Ammon's horn (tissue), 1 donor: ENCODE data around the gene GRAMD1B.
"Not testable (repeated sequence)": the region's sequence is repeated elsewhere in the genome, so short reads cannot be mapped to it uniquely, and the experiment has no call there.

Experiments used
- DNase-seq: peaks from one replicate; pipeline ENCODE4 v3.0.0-alpha.2; 2016; ENCODE audit warnings: low spot score

GRAMD1B gene

GRCh38 chr11:123509737-123510578, 79.9 kb downstream of the GRAMD1B start:
- DNase-seq: peak; percentile 82

GRCh38 chr11:123510579-123510905, 80.5 kb downstream of the GRAMD1B start:
- no peak for DNase-seq

- DNase-seq: peak; percentile 95
These were observed 81.2 kb downstream of the GRAMD1B start for GRCh38 chr11:123511037-123511870.

DNA sequence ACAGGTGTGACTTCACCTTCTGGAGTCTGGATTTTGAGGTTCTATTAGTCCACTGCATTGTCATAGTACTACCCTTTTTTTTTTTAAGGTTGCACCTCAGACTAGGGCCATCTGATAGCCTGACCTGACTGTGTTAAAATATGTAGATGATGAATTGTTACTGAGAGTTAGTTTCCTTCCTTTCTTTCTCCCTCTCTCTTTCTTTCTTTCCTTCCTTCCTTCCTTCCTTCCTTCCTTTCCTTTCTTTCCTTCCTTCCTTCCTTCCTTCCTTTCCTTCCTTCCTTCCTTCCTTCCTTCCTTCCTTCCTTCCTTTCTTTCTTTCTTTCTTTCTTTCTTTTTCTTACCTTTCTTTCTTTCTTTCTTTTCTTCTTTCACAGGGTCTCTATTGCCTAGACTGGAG, 83.2 kb downstream of the GRAMD1B start:
- not testable (repeated sequence) for DNase-seq

DNA sequence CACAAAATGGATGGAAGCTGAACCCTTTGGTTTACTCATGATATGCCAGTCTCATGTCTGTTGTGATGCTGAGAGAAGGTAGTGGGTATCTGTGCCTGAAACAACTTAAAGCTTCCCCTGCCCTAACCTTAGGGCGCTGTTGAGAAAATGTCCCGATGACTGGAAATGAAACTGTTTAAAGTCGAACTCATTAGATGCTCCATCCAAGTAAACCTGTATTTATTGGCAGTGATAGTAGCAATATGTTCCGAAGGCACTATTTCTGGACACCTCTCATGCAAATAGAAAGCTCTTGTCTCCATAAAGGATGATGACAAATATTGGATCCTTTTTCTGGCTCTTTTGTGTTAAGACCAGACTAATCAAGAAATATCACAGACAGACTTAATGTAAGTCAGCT, 86.2 kb downstream of the GRAMD1B start:
- no peak for DNase-seq

GRCh38 chr11:123517559-123518364, 87.7 kb downstream of the GRAMD1B start:
- no peak for DNase-seq

DNA sequence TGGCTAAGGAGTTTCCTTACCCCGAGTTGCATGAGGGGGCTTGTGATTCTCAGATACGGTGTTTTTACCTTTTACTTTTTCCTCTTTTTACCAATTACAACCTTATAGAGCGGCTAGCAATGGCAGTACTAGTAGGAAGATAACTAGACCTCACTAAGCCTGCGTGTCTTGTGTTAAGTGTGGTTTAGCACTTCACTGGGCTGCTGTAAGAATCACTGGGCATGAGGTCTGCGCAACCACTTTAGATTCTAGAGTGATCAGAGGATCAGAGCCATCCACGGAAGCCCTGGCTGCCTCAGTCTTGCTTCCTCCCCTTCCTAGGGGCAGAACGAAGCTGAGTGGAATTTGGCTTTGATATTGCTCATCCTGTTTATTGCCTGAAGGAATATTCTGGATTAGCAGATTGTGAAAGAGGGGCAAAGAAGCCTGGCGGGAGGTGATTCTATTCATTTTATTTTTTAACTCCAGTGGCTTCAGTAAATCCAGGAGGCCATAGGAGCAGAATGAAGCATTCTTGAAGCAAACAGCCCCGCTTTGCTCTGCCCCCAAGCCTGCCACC, 88.5 kb downstream of the GRAMD1B start:
- no peak for DNase-seq

GRCh38 chr11:123519055-123519796, 89.2 kb downstream of the GRAMD1B start:
- DNase-seq: no peak

GRCh38 chr11:123519797-123520193, 89.7 kb downstream of the GRAMD1B start:
- DNase-seq: no peak

DNA sequence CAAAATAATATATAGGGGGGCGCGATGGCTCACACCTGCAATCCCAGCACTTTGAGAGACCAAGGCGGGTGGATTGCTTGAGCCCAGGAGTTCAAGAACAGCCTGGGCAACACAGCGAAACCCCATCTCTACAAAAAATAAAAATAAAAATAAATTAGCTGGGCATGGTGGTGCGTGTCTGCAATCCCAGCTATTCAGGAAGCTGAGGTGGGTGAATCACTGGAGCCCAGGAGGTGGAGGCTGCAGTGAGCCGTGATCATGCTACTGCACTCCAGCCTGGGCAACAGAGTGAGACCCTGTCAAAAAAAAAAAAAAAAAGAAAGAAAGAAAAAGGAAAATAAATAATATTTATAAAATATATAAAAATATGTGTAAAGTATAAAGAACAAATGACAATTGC, 90.4 kb downstream of the GRAMD1B start:
- DNase-seq: not testable (repeated sequence)

DNA sequence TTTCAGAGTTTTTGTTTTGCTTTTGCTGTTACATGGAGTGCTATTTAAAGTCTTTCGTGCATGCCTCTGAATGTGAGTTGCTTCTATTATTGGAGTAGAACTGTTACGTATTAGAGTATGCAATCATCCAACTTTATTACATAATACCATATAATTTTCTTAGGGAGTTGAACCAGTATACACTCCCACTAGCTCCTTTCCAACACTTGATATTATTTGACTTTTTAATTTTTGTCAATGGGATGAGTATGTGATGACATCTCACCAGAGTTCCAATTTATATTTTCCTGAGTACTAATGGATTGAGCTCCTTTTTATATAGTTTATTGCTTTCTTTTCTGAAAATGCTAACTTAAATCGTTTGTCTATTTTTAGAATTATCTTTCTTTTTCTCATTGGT, 90.9 kb downstream of the GRAMD1B start:
- no peak for DNase-seq

- no peak for DNase-seq
These were observed 91.9 kb downstream of the GRAMD1B start for GRCh38 chr11:123521930-123522329.

DNA sequence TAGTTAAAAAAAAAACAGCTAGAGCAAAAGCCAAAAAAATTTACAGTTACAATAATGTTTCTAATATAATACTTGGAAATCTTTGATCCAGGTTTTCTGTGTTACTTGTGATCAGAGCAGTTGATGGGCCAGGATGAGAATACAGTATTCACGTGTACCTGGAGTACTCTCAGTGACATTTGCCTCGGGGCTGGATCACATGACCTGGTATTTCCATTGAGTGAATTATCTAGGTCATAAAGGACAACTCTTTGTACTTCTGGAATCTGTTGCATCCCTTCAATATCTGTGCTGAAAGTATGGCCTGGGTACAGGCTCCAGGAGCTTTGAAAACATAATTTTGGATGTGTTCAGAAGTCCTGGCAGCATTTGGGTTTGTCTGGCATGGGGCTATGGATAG, 93.5 kb downstream of the GRAMD1B start:
- DNase-seq: no peak

GRCh38 chr11:123525097-123525496, 95.0 kb downstream of the GRAMD1B start:
- DNase-seq: no peak

DNA sequence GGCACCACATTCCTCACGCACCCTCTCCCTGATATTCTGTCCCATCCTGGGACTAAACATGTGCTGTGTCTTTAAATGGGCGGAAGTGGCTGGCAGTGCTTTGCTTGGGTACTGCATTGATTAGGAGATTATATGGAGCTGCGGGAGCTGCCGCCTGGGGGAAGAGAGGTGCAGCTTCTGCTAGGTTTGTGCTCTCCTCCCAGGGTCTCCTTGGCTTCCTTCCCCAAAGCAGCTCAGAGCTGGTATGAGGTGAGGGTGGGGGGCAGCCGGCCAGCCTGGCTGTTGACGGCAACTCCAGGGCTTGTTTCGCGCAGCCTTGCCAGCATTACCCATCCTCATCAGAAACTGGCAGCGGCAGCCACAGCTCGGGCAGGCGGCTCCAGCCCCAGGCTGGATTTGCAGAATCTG, 95.4 kb downstream of the GRAMD1B start:
- peak; percentile 64 for DNase-seq

DNA sequence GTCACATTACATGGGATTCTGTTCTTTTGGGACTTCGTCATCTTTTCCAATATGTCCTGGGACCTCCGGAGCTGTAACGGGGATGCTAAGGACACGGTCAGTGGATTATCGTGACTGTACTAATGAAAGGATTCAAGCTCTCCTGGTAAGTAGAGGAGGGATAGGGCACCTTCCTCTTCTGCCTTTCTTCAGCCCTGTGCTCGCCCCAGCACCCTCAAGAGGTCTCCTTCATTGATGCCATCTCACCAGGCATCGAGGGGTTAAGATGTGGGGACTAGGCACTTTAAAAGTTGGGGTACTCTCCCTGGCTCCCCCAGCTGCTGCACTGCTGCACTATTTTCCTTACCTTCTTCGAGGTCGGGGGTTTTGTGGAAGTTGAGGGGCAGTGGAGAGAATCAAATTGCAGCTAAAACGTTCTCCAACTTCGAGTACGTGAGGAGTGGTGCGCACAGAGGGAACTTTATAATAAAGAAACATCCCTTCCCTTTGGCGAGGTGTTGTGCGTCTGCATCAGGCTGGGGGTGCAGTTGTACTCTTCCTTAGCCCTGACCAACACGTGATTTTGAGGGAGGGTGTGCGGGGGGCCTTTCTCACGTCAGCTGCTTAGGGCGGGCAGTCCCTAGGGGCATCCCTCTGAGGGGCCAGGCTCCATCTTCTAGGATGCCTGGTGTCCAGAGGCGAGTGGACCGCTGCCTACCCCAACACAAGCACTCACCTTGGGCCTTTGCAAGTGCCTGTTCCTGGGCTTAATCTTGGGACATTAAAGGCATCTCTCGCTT, 96.1 kb downstream of the GRAMD1B start:
- DNase-seq: peak; percentile 62

DNA sequence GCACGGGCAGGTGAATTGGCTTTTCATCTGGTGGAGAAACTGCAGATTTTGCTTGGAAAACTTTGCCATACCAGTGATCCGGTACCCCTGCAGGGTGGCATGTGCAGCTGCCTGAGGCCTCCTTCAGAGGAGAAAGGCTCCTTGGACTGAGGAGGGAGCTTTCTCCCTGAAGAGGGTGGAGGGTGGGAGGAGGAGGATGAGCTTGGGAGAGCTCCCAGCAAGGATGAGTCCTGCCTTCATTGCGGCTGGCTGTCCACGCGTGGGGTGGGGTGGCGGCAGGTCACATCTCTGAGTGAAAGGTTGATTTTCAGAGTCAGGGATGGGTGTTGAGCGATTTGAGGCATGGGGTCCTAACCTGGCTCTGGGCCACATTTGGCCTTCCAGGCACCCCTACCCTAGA, 96.8 kb downstream of the GRAMD1B start:
- DNase-seq: no peak

GRCh38 chr11:123527526-123527925, 97.5 kb downstream of the GRAMD1B start:
- no peak for DNase-seq

DNA sequence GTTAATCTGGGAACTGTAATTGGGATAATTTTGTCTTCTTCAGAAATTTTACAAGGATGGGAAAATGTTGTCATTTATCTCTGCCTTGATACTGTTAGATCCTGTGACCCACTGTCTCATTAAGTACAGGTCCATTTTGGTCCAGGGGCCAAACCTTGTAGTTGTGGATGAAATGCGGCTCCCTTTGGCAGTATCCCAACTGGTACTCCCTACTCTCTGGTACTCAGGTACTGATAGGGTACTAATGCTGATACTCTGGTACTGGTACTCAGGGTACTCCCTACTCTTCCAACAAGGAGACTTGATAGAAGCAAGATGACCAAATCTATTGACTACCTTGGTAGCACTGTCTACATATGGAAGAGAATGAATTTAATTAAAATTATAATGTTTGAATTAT, 97.9 kb downstream of the GRAMD1B start:
- no peak for DNase-seq

GRCh38 chr11:123531325-123531724, 101.3 kb downstream of the GRAMD1B start:
- no peak for DNase-seq

DNA sequence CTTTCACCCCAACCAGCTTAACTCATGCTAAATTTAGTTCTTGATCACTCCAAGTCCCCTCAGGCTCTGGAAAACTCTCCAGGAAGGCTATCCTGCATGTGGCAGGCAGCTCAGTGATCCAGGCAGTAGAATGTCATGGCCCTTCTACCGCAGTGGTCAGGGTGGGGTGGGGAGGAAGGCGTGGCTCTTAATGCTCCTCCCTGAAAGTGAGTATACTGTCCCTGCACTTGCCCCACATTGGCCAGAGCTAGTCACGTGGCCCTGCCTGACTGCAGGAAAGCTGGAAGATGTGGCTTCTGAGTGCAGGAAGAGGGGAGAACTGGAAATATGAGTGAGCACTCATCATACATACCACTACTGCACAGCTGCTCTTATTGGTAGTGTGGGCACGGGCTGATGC, 102.1 kb downstream of the GRAMD1B start:
- DNase-seq: no peak
